NCI-H345 (cell line): ENCODE results near the gene CYLD.

Source experiments
- DNase-seq: peaks from one replicate; lab custom pipeline; 2025; lab: John Stamatoyannopoulos, UW

CYLD gene

GRCh38 chr16:50711862-50712559 is 29.9 kb upstream of the CYLD start:
- no peak for DNase-seq

GRCh38 chr16:50712560-50712898 is 29.4 kb upstream of the CYLD start:
- DNase-seq, result no peak

GRCh38 chr16:50712956-50713355 is 28.9 kb upstream of the CYLD start:
- no peak for DNase-seq

GRCh38 chr16:50717091-50717490 is 24.8 kb upstream of the CYLD start:
- no peak for DNase-seq

GRCh38 chr16:50717494-50717893 is 24.4 kb upstream of the CYLD start:
- DNase-seq, result no peak

GRCh38 chr16:50718061-50718760 is 23.7 kb upstream of the CYLD start:
- DNase-seq, result no peak

- DNase-seq, result no peak
Measured at GRCh38 chr16:50718761-50719400, 23.0 kb upstream of the CYLD start.

- DNase-seq, result no peak
Measured at GRCh38 chr16:50719401-50720337, 22.2 kb upstream of the CYLD start.

GRCh38 chr16:50721549-50722404 is 20.1 kb upstream of the CYLD start:
- no peak for DNase-seq

- no peak for DNase-seq
Measured at GRCh38 chr16:50722405-50722737, 19.5 kb upstream of the CYLD start.

- DNase-seq, result no peak
Measured at GRCh38 chr16:50722960-50723359, 18.9 kb upstream of the CYLD start.

GRCh38 chr16:50724306-50724705 is 17.6 kb upstream of the CYLD start:
- no peak for DNase-seq

GRCh38 chr16:50731130-50731988 is 10.5 kb upstream of the CYLD start:
- DNase-seq, result no peak

- DNase-seq, result no peak
Measured at GRCh38 chr16:50731989-50732832, 9.7 kb upstream of the CYLD start.

- no peak for DNase-seq
Measured at GRCh38 chr16:50733468-50733867, 8.4 kb upstream of the CYLD start.

- DNase-seq, result no peak
Measured at GRCh38 chr16:50735629-50736122, 6.2 kb upstream of the CYLD start.

- DNase-seq, result no peak
Measured at GRCh38 chr16:50736448-50736847, 5.4 kb upstream of the CYLD start.

GRCh38 chr16:50737420-50737959 is 4.4 kb upstream of the CYLD start:
- DNase-seq, result no peak

GRCh38 chr16:50739031-50739430 is 2.9 kb upstream of the CYLD start:
- DNase-seq, result no peak
